GM12872 (cell line): ENCODE results near the gene ALDH1A2.

ENCODE experiments used
- CTCF ChIP-seq: IDR thresholded peaks from 3 replicates; pipeline ENCODE4 v1.5.1; 2011; ENCODE audit warnings: low read depth, mild to moderate bottlenecking, low read length, moderate library complexity; ENCODE audit not compliant: insufficient read depth

Gene ALDH1A2

GRCh38 chr15:58081456-58081855 lies 15.9 kb upstream of the ALDH1A2 start:
- no peak for TF ChIP-seq CTCF

GRCh38 chr15:58080398-58080797 lies 14.9 kb upstream of the ALDH1A2 start:
- no peak for TF ChIP-seq CTCF

GRCh38 chr15:58078591-58078990 lies 13.1 kb upstream of the ALDH1A2 start:
- no peak for TF ChIP-seq CTCF

GRCh38 chr15:58077427-58077826 lies 11.9 kb upstream of the ALDH1A2 start:
- TF ChIP-seq CTCF, result peak; percentile 23; the same call in 1 of the 3 replicates

GRCh38 chr15:58074452-58074851 lies 8.9 kb upstream of the ALDH1A2 start:
- no peak for TF ChIP-seq CTCF

GRCh38 chr15:58070801-58071418 lies 5.4 kb upstream of the ALDH1A2 start:
- peak; percentile 82 for TF ChIP-seq CTCF

GRCh38 chr15:58069008-58069407 lies 3.5 kb upstream of the ALDH1A2 start:
- TF ChIP-seq CTCF, result no peak
